Measurements from ENCODE around the gene NCS1. TPM values are rescaled to one million over a fixed set of nuclear protein-coding genes. Genes with fewer than 3 reads are reported as not detected.

NCS1 gene
- total and polyA plus RNA-seq, 9 of the 15 experiments (the other 6 are each of a cell fraction or from before 2014, with no cell fraction given): 0.28 to 27.0 (median 9.6) TPM

GRCh38 chr9:130214776-130215340, 42.7 kb downstream of the NCS1 start:
- peaks cover 7% of the 10 kb centered on the region; the same call in 2 of the 3 replicates for H3K36me3 ChIP-seq (ENCODE audit: control insufficient read depth, insufficient read depth, low read length)
- H3K9me3 ChIP-seq (replicated peaks; ENCODE audit: control insufficient read depth, insufficient read depth, low read depth, low read length): no peaks in the 10 kb centered on the region
- WGBS (ENCODE audit: insufficient coverage, low coverage, missing lambda C conversion rate): 52% methylated on average over 2 of the region's 3 CpGs
- H3K4me3 ChIP-seq: no peak overlapping the region
- BruUV-seq (replicated peaks): no TSS peak
- peaks cover 19% of the 10 kb centered on the region for H4K20me1 ChIP-seq (replicated peaks; ENCODE audit: control insufficient read depth, insufficient read depth, low read length)
- H2AFZ ChIP-seq (ENCODE audit: low read depth, low read length): no peak overlapping the region
- no peaks in the 10 kb centered on the region for H3K27me3 ChIP-seq (ENCODE audit: control insufficient read depth in 2 of 2, insufficient read depth in 2 of 2, low read length in 2 of 2)
- H3K79me2 ChIP-seq (ENCODE audit: control insufficient read depth, insufficient read depth, low read length): no peaks in the 10 kb centered on the region; the same call in 2 of the 3 replicates
- in situ Hi-C loops (cut with MboI) (no loop called here), intact Hi-C loops (cut with micrococcal nuclease) (no loop called here)
- H3K9ac ChIP-seq (ENCODE audit: insufficient read depth in 1 of 2, low read depth in 2 of 2, low read length in 2 of 2): peak overlapping the region in 1 of 2 experiments; percentile 42; a peak in 1 of 4 replicates
- POLR2A ChIA-PET: interaction anchor here (0.6 kb wide), 1 partner anchor 172 kb away, joined by 3 read pairs; no protein-coding TSS in a partner anchor
- H3K4me1 ChIP-seq (replicated peaks in 1 of 2; ENCODE audit: control insufficient read depth in 2 of 2, insufficient read depth in 2 of 2, low read length in 2 of 2): peaks cover 11 to 40% of the 10 kb centered on the region in 2 experiments
- TF ChIP-seq ZBTB5 (IDR thresholded peaks at IDR 0.05) (no peak), ZNF583 (CRISPR knock-in tag; IDR thresholded peaks at IDR 0.05) (no peak), ELK1 (CRISPR knock-in tag; IDR thresholded peaks at IDR 0.05) (no peak), U2AF2 (optimal IDR thresholded peaks at IDR 0.05; ENCODE audit: low read depth, low read length) (no peak), TBL1XR1 (IDR thresholded peaks at IDR 0.05; ENCODE audit: low read length in 2 of 2) (no peak), E4F1 (CRISPR knock-in tag; IDR thresholded peaks at IDR 0.05; ENCODE audit: borderline replicate concordance) (no peak), ZNF274 (IDR thresholded peaks at IDR 0.05; ENCODE audit: borderline replicate concordance, low read depth, low read length) (no peak), CSDE1 (IDR thresholded peaks at IDR 0.05) (no peak)
- ATAC-seq: no peak; the same call in 2 of the 3 replicates
- no peak overlapping the region for H3K27ac ChIP-seq (ENCODE audit: extremely low read depth, low read depth, low read length)
- H3K9me1 ChIP-seq (ENCODE audit: control insufficient read depth, insufficient read depth, low read length): peaks cover 7% of the 10 kb centered on the region
- DNase-seq (ENCODE audit: extremely low read depth in 1 of 4, low spot score in 3 of 4): no peak
- CTCF ChIA-PET (ENCODE audit: low intra/inter-chr PET ratio): no interaction called here
- H3K4me2 ChIP-seq (ENCODE audit: insufficient read depth, low read length): no peak overlapping the region
- no peak for FAIRE-seq

Data from K562 (cell line).